Stimulated activated CD4-positive, alpha-beta T cell treated with anti-CD3 and anti-CD28 coated beads, Interleukin-12 subunit alpha, Interleukin-12 subunit beta, amount 100 ng/mL, for 48 hours (primary cell): ENCODE results near the gene RBCK1.
A peak's percentile ranks its signal among the peaks of the same experiment; 100 is the strongest.

Experiments used
- DNase-seq, 3 donors: peaks; one replicate each; pipeline ENCODE4 v3.0.0-alpha.2; 2020; ENCODE audit warnings: low read depth in 2 of 3, low spot score in 1 of 3

The RBCK1 gene

GRCh38 chr20:397432-398237 is 10.5 kb upstream of the RBCK1 start:
- DNase-seq, result no peak

- DNase-seq, result no peak
These were observed 8.9 kb upstream of the RBCK1 start for GRCh38 chr20:399182-399707.

- DNase-seq, result no peak
These were observed 8.0 kb upstream of the RBCK1 start for GRCh38 chr20:400128-400453.

GRCh38 chr20:400454-401275 is 7.4 kb upstream of the RBCK1 start:
- DNase-seq, result no peak

GRCh38 chr20:401682-402495 is 6.2 kb upstream of the RBCK1 start:
- no peak for DNase-seq

GRCh38 chr20:402496-402885 is 5.6 kb upstream of the RBCK1 start:
- DNase-seq, result no peak

GRCh38 chr20:402898-403581 is 5.1 kb upstream of the RBCK1 start:
- no peak for DNase-seq

GRCh38 chr20:403582-403957 is 4.5 kb upstream of the RBCK1 start:
- no peak for DNase-seq

GRCh38 chr20:404088-404487 is 4.0 kb upstream of the RBCK1 start:
- DNase-seq, result no peak

- no peak for DNase-seq
These were observed 1.6 kb upstream of the RBCK1 start for GRCh38 chr20:406200-407132.

GRCh38 chr20:407133-407952 is 756 bp upstream of the RBCK1 start:
- DNase-seq, result peak; percentile 44 to 67 (median 50)

- DNase-seq, result no peak
These were observed 971 bp downstream of the RBCK1 start for GRCh38 chr20:408843-409696.

GRCh38 chr20:409697-410559 is 1.8 kb downstream of the RBCK1 start:
- no peak for DNase-seq

GRCh38 chr20:412081-412480 is 4.0 kb downstream of the RBCK1 start:
- DNase-seq, result no peak

GRCh38 chr20:414161-414560 is 6.1 kb downstream of the RBCK1 start:
- no peak for DNase-seq

- DNase-seq, result no peak
These were observed 7.8 kb downstream of the RBCK1 start for GRCh38 chr20:415820-416322.
